NOMO-1 treated with dmso at 0.1 percent for 144 hours (cell line): Measurements from ENCODE around the gene UCHL1.
"Not testable (repeated sequence)": the region's sequence is repeated elsewhere in the genome, so short reads cannot be mapped to it uniquely, and the experiment has no call there.

ENCODE experiments used
- DNase-seq: peaks from one replicate; lab custom pipeline; 2025; ENCODE audit not compliant: unreplicated experiment; lab: John Stamatoyannopoulos, UW

UCHL1 gene

DNA sequence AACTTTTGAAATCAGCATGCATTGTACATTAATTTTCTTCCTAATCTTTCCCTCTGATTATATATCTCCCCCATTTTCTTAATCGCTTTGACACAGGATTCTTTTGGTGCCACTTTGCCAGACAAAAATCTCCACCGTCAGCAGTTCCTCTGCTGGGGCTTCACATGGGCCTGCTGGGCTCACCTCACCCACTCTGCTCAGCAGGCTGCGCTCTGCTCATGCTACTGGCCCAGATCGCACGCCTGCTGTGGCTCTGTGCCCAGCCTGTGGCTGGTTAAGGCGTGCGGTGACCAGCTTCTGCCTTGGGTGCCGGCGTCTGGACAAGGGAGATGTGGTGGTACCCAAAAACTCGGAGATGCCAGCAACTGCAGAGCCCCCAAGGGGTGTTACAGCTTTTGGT is 31.1 kb downstream of the UCHL1 start:
- DNase-seq = no peak

DNA sequence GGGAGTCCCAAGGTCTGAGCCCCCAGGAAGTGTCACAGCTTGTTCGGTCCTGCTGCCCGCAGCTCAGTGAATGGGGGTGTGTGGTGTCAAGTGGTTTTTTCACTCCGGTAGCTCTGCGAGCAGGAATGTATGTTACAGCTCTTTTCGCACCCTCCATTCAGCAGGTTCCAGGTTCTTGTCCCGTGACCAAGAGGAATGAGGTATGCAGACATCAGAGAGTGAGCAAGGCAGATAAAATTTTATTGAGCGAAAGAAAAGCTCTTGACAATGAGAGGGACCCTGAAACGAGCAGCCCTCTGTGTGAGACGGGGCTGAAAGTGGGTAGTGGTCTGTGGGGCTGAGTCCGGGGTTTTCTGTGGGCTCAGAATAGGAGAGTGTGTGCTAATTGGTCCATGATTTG is 31.5 kb downstream of the UCHL1 start:
- no peak for DNase-seq

DNA sequence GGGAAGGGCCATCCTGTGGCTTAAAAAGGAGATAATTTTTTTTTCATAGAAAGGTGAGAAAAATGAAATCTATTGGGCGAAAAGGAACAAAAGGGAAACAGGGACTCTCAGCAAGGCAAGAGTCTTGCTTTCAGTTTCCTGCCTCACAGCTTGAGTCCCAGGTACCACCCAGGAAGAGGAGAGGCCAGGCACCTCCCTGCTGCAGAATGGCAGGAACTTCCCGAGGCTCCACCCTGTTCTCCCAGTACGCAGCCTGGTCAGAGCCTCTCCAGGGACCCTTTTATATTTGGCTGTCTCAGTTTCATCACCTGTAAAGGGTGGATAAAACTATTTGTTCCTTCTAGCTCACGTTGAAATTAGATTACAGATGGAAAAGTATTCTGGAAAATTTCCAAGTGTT is 33.8 kb downstream of the UCHL1 start:
- DNase-seq = no peak

DNA sequence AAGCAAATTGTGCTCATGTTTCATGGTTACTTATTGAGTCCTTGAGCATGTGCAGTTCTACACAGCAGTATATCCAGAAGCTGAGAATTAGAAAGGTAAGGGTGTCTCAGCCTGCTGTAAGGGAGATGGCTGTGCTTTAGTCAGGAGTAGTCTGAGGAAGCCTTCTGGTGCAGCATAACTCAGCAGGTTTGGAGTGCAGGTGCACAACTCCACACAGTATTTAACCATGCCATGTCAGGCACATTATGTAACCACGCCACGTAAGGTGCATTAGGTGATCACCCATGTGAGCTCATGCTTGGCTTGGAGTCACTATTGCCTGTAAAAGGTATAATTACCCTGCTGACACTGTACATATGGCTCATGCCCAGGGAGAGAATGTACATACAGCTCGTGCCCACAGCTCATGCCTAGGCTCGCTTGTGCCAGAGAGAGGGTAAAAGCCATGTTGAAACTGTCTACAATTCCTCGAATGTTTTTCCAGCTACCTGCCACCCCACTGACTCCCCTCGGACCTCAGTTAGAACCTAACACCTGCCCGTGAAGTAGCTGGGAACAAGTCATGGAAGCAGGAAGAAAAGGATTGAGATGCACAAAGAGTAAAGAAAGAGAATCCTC is 37.8 kb downstream of the UCHL1 start:
- no peak for DNase-seq

DNA sequence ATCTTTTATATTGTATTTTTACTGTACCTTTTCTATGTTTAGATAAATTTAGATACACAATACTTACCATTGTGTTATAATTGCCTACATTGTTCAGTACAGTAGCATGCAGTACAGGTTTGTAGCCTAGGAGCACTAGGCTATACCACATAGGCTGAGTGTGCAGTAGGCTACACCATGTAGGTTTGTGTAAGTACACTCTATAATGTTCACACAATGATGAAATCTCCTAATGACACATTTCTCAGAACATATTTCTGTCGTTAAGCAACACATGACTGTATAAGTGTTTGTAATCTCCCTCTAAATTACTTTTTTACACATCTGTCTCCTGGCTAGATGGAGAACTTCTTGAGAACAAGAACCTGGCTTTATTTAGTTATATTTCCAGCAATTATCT is 40.3 kb downstream of the UCHL1 start:
- DNase-seq = no peak

DNA sequence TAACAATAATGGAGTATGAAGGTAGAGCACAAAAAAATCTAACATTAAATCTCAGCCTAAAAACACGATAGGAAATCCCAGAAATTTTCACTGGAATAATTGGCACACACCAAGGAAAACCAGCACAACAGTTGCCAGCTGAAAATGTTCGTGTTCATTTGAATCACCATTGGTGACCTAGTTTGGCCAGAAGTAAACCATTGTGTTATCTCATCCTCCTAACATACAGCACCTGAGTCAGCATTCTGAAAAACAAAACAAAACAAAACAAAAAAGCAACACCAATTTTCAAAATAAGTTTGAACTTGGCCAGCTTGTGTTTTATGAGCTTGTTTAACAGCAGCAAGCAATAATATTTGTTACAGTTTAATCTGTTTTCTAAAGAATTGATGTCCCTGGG is 41.1 kb downstream of the UCHL1 start:
- no peak for DNase-seq

DNA sequence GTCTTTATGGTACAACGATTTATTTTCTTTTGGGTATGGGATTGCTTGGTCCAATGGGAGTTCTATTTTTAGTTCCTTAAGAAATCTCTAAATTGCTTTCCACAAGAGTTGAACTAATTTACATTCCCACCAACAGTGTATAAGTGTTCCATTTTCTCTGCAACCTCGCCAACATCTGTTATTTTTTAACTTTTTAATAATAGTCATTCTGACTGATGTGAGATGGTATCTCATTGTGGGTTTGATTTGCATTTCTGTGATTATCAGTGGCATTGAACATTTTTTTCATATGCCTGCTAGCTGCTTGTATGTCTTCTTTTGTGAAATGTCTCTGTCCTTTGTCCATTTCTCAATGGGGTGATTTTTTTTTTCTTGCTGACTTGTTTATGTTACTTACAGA is 42.8 kb downstream of the UCHL1 start:
- DNase-seq = no peak

DNA sequence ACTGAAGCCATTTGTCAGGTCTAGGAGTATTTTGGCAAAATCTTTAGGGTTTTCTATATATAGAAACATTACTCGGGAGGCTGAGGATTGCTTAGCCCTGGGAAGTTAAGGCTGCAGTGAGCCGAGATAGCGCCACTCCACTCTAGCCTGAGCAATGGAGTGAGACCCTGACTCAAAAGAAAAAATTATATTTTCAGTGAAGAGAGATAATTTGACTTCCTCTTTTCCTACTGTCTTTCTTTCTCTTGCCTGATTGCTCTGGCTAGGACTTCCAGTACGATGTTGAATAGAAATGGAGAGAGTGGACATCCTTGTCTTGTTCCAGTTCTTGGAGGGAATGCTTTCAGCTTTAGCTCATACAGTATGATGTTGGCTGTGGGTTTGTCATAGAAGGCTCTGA is 44.4 kb downstream of the UCHL1 start:
- DNase-seq = no peak

DNA sequence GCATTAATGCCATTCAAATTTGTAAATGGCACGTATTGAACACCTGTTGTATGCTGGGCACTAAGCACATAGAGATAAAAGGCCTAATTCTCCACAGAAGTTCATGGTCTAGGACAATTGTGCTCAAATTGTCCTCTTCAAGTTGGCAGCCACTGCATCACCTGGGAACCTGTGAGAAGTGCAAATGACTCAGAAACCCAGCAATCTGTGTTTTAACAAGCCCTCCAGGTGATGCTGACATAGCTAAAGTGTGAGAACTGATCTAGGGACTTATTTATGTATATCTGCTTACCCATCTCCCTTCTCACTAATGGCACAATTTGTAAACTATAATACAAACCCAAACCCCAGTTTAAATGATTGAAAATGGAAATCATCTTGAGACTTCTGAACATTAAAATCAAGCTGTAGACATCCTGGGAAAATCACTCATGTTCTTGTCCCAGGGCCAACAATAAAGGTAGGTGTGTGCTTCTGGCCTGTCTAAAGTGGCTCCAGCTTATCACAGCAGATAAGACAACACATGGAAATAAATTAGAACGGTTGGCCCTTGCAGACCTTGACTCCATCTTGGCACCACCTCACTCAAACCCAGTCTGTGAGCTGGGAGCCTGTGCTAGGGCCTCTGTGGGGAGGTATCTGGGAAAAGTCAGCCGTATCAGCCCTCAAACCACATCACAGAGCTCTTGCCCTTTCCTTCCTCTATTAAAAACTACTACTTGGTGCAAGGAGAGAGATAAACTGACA is 46.8 kb downstream of the UCHL1 start:
- no peak for DNase-seq

DNA sequence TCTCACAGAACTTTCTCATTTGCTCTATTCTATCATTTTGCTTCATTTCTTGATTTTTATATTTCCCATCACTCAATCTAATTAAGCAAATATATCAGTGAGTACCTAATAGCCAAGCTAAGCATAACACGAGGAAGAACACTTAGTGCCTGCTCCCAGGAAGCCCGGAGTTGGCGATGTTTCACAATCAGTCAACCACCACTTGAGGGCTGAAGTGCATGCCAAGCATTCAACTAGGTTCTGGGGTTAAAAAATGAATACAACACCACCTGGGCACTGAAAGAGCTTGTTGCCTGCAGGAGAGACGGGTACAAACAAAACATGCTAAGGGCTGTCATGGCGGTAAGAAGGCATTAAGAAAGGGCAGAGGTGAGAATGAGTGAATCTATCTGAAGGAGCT is 47.5 kb downstream of the UCHL1 start:
- DNase-seq = no peak

DNA sequence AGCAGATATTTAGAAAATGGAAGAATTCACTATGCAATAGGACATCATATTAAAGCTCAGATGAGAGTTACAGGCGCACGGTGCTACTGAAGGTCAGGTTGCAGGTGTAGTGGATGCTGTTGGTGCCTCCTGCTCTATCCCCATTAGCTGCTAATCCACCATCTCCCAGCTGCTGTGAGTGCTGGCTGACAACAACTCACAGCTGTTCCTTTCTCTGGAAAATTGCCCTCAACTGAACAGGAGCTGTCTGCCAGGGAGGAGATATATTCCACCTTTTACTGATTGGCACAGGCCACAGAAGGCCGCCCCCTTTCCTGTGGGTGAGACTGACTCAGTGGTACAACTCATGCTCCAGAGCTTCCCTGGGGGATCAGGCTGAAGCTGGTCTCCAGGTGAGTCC is 48.7 kb downstream of the UCHL1 start:
- DNase-seq = no peak

DNA sequence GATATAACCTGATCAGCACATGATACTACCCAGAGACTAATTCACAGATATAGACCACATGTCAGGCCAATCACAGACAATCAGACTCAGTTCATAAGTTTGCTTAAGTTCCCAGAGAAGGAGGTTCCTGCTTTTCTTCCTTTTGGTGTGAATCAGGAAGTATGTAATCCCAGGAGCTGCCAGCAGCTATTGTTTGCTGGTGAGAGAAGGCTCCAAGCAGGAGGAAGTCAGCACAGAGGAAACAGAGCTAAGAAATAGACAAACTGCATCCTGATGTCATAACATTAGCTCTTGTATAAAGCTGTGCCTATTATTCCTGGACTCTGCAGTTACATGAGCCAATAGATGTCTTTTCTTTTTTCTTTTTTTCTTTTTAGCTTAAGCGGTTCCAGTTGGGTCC is 50.9 kb downstream of the UCHL1 start:
- peak; percentile 7 for DNase-seq

DNA sequence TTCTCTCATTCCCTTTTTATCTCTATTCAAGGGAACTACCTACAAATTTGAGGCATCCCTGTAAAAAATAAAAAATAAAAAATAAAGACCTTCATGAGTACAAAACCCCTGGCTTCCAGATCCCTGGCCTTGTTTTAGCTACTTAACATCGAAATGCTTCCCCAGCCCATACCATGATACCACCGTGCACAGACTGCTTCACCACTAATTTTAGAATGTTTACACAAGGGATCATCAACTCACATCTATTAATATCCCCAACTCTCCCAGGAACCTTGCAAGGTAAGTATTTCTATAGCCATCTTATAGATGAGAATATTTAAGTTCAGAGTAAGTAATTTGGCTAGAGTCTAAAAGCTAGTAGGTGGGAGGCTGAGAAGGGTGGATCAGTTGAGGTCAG is 51.7 kb downstream of the UCHL1 start:
- DNase-seq = no peak

DNA sequence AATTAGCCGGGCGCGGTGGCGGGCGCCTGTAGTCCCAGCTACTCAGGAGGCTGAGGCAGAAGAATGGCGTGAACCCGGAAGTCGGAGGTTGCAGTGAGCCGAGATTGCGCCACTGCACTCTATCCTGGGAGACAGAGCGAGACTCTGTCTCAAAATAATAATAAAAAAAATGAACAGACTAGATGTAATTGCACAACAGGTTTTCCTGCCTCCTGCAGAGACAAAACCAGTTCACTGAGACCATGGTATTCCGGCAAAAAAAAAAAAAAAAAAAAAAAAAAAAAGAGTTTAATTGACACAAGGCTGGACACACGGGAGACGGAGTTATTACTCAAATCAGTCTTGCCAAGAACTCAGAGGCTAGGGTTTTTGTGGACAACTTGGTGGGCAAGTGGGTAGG is 58.7 kb downstream of the UCHL1 start:
- not testable (repeated sequence) for DNase-seq

DNA sequence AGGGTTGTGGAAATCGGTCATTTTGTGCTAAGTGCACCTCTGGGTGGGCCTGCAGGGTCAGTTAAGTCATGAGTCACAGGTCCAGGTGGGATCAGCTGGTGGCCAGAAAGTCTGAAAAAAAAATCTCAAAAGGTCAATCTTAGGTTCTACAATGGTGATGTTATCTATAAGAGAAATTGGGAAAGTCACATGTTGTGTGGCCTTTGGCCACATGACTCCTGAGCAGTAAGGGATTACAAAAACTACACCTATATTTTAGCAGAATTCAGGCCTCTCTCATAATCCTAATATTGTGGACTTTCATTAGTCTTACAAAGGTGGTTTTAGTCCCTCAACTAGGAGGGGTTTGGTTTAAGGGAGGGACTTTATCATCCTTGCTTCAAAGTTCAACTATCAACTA is 59.1 kb downstream of the UCHL1 start:
- no peak for DNase-seq
